Activated B cell treated with CpG ODN at 0.5 μM for 24 hours (primary cell): ENCODE measurements around the gene SMIM22. TPM values are rescaled to one million over a fixed set of nuclear protein-coding genes. Genes with fewer than 3 reads are reported as not detected.

Source experiments
- ATAC-seq: fragments of 200-7000 bp; cut with Tn5 transposase; one replicate; pipeline ENCODE4 v1.10.0; 2021; ENCODE audit warnings: low read depth, mild to moderate bottlenecking, moderate library complexity
- CTCF ChIA-PET: fragments of 350-600 bp; sonication (Branson Sonifier 250); formaldehyde crosslinking; loops from one replicate; lab custom pipeline; 2021; ENCODE audit warnings: antibody characterized with exemption; lab: Charles Lee
- POLR2A ChIA-PET: fragments of 350-600 bp; sonication (Branson Sonifier 250); formaldehyde crosslinking; loops from one replicate; lab custom pipeline; 2021; ENCODE audit warnings: antibody characterized with exemption; lab: Charles Lee
- DNase-seq: peaks from one replicate; pipeline ENCODE4 v3.0.0; 2022
- H3K27ac Mint-ChIP-seq: one replicate; pipeline ENCODE4 v1.8.0; 2020; ENCODE audit warnings: mixed read lengths
- H3K27me3 Mint-ChIP-seq: one replicate; pipeline ENCODE4 v1.8.0; 2021; ENCODE audit warnings: mixed read lengths
- H3K36me3 Mint-ChIP-seq: one replicate; pipeline ENCODE4 v1.8.0; 2021; ENCODE audit warnings: low read depth, mixed read lengths
- H3K4me1 Mint-ChIP-seq: one replicate; pipeline ENCODE4 v1.8.0; 2021; ENCODE audit warnings: mixed read lengths
- H3K4me3 Mint-ChIP-seq: one replicate; pipeline ENCODE4 v1.8.0; 2020; ENCODE audit warnings: mild to moderate bottlenecking, mixed read lengths
- H3K9me3 Mint-ChIP-seq: one replicate; pipeline ENCODE4 v1.8.0; 2020; ENCODE audit warnings: mixed read lengths
- CTCF ChIP-seq: fragments of 200-600 bp; IDR thresholded peaks from one replicate; pipeline ENCODE4 v1.8.0; 2022; ENCODE audit warnings: antibody characterized with exemption, mild to moderate bottlenecking
- intact Hi-C: fragments of 100-400 bp; cut with micrococcal nuclease; formaldehyde crosslinking; loops from one replicate; pipeline ENCODE4 v1.15.1; 2024
- total RNA-seq: library from RNA; stranded (reverse); gene quantifications from 2 replicates; pipeline ENCODE4 v1.2.3, GENCODE V29; 2022

The SMIM22 gene
- total RNA-seq, 1 donor from 2014 or later, result not detected

- TF ChIP-seq CTCF, result no peak
- H3K4me3 Mint-ChIP-seq, result no peak overlapping the region
- H3K27ac Mint-ChIP-seq, result no peak overlapping the region
- no peaks in the 10 kb centered on the region for H3K36me3 Mint-ChIP-seq
- intact Hi-C loops, result no loop called here
- H3K27me3 Mint-ChIP-seq, result no peaks in the 10 kb centered on the region
- H3K4me1 Mint-ChIP-seq, result no peaks in the 10 kb centered on the region
- H3K9me3 Mint-ChIP-seq, result no peaks in the 10 kb centered on the region
- DNase-seq, result no peak
- ChIA-PET CTCF (no interaction called here), POLR2A (interaction anchor here (0.7 kb wide), 1 partner anchor 15 kb away, joined by 4 read pairs; no protein-coding TSS in a partner anchor)
- no peak for ATAC-seq
These were observed 4.9 kb upstream of the SMIM22 start for GRCh38 chr16:4790261-4790660.

GRCh38 chr16:4790871-4791270, 4.3 kb upstream of the SMIM22 start:
- Mint-ChIP-seq H3K4me3 (no peak overlapping the region), H3K36me3 (no peaks in the 10 kb centered on the region), H3K27ac (no peak overlapping the region), H3K27me3 (no peaks in the 10 kb centered on the region), H3K4me1 (no peaks in the 10 kb centered on the region), H3K9me3 (no peaks in the 10 kb centered on the region)
- ChIA-PET POLR2A (no interaction called here), CTCF (no interaction called here)
- ATAC-seq (no peak), DNase-seq (no peak)
- no peak for TF ChIP-seq CTCF
- intact Hi-C loops, result no loop called here

GRCh38 chr16:4792951-4793513, 2.1 kb upstream of the SMIM22 start:
- no peaks in the 10 kb centered on the region for H3K9me3 Mint-ChIP-seq
- DNase-seq (no peak), ATAC-seq (no peak)
- H3K4me1 Mint-ChIP-seq, result no peaks in the 10 kb centered on the region
- H3K27me3 Mint-ChIP-seq, result no peaks in the 10 kb centered on the region
- H3K36me3 Mint-ChIP-seq, result no peaks in the 10 kb centered on the region
- TF ChIP-seq CTCF, result no peak
- H3K4me3 Mint-ChIP-seq, result no peak overlapping the region
- no peak overlapping the region for H3K27ac Mint-ChIP-seq
- intact Hi-C loops, result no loop called here
- CTCF ChIA-PET, result no interaction called here
- POLR2A ChIA-PET, result no interaction called here

- Mint-ChIP-seq H3K4me1 (peaks cover 10% of the 10 kb centered on the region), H3K36me3 (no peaks in the 10 kb centered on the region), H3K9me3 (no peaks in the 10 kb centered on the region), H3K4me3 (no peak overlapping the region), H3K27ac (no peak overlapping the region), H3K27me3 (no peaks in the 10 kb centered on the region)
- POLR2A ChIA-PET, result interaction anchor here (0.6 kb wide), 1 partner anchor 11 kb away, joined by 12 read pairs; no protein-coding TSS in a partner anchor
- TF ChIP-seq CTCF, result no peak
- intact Hi-C loops, result no loop called here
- CTCF ChIA-PET, result no interaction called here
- no peak for DNase-seq
- ATAC-seq, result no peak
These were observed 831 bp downstream of the SMIM22 start for GRCh38 chr16:4795828-4796572.

- no peak for TF ChIP-seq CTCF
- no peak for ATAC-seq
- Mint-ChIP-seq H3K9me3 (no peaks in the 10 kb centered on the region), H3K4me3 (no peak overlapping the region), H3K27ac (no peak overlapping the region), H3K4me1 (peaks cover 17% of the 10 kb centered on the region), H3K36me3 (no peaks in the 10 kb centered on the region), H3K27me3 (no peaks in the 10 kb centered on the region)
- ChIA-PET CTCF (no interaction called here), POLR2A (interaction anchor here (0.6 kb wide), 1 partner anchor 47 kb away, joined by 3 read pairs; no protein-coding TSS in a partner anchor)
- DNase-seq, result no peak
- intact Hi-C loops, result no loop called here
These were observed 2.0 kb downstream of the SMIM22 start for GRCh38 chr16:4796982-4797804.
